ENCODE data around the gene HINT1. TPM values are rescaled to one million over a fixed set of nuclear protein-coding genes. Genes with fewer than 3 reads are reported as not detected.

Gene HINT1
- total RNA-seq, 1 donor from 2014 or later = 200 TPM

DNA sequence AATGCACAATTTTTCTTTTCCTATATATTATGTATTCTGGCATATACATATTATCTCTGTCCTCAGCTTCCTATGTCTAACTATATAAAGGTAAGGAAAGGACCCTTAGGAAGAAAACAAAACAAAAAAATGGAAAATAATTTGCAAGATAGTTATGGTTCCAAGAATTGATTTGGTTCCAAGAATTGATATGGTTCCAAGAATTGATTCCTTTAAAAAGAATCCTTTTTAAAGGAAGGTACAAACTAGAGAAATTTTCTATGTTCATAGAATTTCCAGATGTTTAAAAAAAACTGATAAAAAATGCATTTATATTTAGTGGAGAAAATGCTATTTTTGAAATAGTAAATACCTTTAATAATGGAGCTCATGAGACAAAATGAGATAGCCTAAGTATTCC, 17.8 kb upstream of the HINT1 start:
- intact Hi-C loops (cut with DNase I) = no loop called here
- no peak for DNase-seq (ENCODE audit: missing footprints)
- ATAC-seq = no peak

- ATAC-seq (no peak), DNase-seq (ENCODE audit: missing footprints) (no peak)
- intact Hi-C loops (cut with DNase I) = no loop called here
Observed at GRCh38 chr5:131180407-131180806, 15.4 kb upstream of the HINT1 start.

DNA sequence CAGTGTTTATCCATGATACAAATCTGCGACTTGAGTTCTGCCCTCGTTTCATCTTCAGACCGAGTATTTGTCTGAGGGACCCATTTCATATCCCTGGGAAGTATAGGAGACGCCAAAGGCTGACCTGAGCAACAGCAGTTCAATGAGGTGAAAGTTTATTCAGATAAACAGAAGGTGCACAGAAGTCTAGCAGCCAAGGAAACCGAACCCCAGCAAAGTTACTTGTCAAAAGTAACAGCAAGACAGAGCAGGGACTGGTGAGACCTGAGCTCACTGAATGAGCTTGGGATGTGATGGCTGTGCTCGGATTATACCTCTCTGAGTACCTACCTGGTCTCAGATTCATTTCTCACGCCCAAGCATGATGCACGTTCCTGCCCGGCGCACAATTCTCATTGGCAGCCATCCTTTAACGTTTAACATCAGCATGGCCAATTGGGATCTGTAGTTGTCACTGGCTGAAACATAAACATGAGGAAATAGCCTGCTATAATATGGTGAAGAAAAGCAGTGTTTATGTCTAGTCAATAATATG, 6.3 kb upstream of the HINT1 start:
- intact Hi-C loops (cut with DNase I) = loop anchor here (2.0 to 5.0 kb wide), 2 partner anchors 245 to 626 kb away; partner anchors contain the start of gene FNIP1
- DNase-seq (ENCODE audit: missing footprints) (no peak), ATAC-seq (no peak)

- peak; percentile 99 for ATAC-seq
- intact Hi-C loops (cut with DNase I) = loop anchor here (2.0 to 5.0 kb wide), 2 partner anchors 246 to 627 kb away; partner anchors contain the start of gene FNIP1
- DNase-seq (ENCODE audit: missing footprints) = peak; percentile 96
Observed at GRCh38 chr5:131170540-131171275, 5.7 kb upstream of the HINT1 start, which contains the start of gene LYRM7. Gene LYRM7, plus strand, starts transcription at chr5:131170944. Its CDS starts 77 bp downstream, at chr5:131171021.

GRCh38 chr5:131169810-131170539, 4.9 kb upstream of the HINT1 start:
- intact Hi-C loops (cut with DNase I) = loop anchor here (2.0 to 10.0 kb wide), 3 partner anchors 215 to 627 kb away; partner anchors contain the start of gene FNIP1
- DNase-seq (ENCODE audit: missing footprints) = no peak
- no peak for ATAC-seq

GRCh38 chr5:131167615-131168014, 2.6 kb upstream of the HINT1 start:
- ATAC-seq (no peak), DNase-seq (ENCODE audit: missing footprints) (no peak)
- intact Hi-C loops (cut with DNase I) = loop anchor here (10.0 kb wide), 1 partner anchor 217 kb away; no protein-coding TSS in a partner anchor

DNA sequence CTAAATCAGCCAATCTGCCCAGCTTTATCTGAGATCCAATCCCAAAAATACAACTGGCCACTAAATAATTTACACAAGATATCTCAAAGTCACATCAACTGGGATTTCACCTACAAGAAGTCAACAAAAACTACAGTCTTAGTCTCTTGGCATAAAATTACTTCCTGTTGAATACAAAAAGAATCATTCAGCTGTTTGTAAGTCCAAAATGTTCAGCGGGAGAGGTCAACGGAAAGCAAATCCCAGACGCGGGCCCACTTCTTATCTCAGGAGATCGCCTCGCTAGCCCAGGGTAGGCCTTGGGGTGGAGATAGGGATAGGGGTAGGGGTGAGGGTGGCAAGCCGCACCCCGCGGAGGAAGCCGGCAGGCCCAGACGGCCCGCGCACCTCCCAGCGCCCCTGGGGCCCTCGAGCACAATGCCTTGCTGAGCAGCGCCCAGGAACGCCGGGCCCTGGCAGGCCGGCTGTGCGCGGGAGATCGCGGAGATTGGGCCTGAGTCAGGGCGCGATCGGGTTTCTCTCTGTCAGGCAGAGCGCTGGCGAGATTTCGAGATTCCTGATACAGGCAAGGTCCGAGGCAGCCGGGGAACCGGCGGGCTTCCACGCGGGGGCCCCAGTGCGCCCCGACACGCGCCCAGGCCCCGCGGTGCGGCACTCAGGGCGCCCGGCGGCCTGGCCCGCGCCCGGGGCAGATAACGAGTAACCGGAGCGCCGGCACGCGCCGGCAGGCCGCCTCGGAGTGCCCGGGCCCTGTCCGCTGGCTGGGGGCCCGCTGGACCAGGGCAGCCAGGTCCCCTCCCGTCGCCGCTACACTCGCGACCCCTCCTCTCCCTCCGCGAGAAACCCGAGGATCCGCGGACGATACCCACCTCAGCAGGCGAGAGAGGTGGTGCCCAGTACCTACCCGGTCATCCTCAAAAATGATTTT, 601 bp downstream of the HINT1 start:
- DNase-seq (ENCODE audit: missing footprints) = peak; percentile 84
- intact Hi-C loops (cut with DNase I) = loop anchor here (1.0 to 10.0 kb wide), 2 partner anchors 100 to 220 kb away; partner anchors contain the start of gene CDC42SE2
- ATAC-seq = peak; percentile 84

- intact Hi-C loops (cut with DNase I) = loop anchor here (1.0 to 10.0 kb wide), 2 partner anchors 101 to 221 kb away; partner anchors contain the start of gene CDC42SE2
- no peak for DNase-seq (ENCODE audit: missing footprints)
- ATAC-seq = no peak
Observed at GRCh38 chr5:131163276-131164119, 1.6 kb downstream of the HINT1 start.

DNA sequence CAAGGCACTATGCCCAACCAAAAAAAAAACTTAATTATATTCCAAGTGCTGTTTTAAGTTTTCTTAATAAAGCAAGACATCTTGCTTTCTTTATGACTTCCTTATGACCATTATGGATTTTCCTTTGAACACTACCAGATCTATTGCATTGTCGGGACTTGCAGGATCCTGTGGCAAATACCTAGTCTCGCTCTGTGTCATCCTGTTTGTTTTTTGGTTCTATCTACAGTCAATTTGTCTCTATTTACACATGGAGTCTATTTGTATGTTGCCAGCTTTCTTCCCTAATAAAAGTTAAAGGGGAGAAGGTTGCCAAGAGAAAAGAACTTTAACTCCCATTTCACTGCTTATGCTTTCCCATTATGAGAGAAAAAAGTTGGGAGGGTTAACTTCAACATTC, 4.9 kb downstream of the HINT1 start:
- no peak for ATAC-seq
- DNase-seq (ENCODE audit: missing footprints) = no peak
- intact Hi-C loops (cut with DNase I) = loop anchor here (10.0 kb wide), 1 partner anchor 225 kb away; no protein-coding TSS in a partner anchor

GRCh38 chr5:131156957-131157356, 8.1 kb downstream of the HINT1 start:
- no peak for DNase-seq (ENCODE audit: missing footprints)
- ATAC-seq = no peak
- intact Hi-C loops (cut with DNase I) = no loop called here

GRCh38 chr5:131156385-131156784, 8.7 kb downstream of the HINT1 start:
- no peak for DNase-seq (ENCODE audit: missing footprints)
- intact Hi-C loops (cut with DNase I) = no loop called here

GRCh38 chr5:131151216-131151615, 13.8 kb downstream of the HINT1 start:
- no peak for DNase-seq (ENCODE audit: missing footprints)
- ATAC-seq = no peak
- intact Hi-C loops (cut with DNase I) = no loop called here

More at GRCh38 chr5:131156385-131156784, 8.7 kb downstream of the HINT1 start:
- ATAC-seq = no peak

GRCh38 chr5:131150408-131150807, 14.6 kb downstream of the HINT1 start:
- ATAC-seq (no peak), DNase-seq (ENCODE audit: missing footprints) (no peak)
- intact Hi-C loops (cut with DNase I) = no loop called here

DNA sequence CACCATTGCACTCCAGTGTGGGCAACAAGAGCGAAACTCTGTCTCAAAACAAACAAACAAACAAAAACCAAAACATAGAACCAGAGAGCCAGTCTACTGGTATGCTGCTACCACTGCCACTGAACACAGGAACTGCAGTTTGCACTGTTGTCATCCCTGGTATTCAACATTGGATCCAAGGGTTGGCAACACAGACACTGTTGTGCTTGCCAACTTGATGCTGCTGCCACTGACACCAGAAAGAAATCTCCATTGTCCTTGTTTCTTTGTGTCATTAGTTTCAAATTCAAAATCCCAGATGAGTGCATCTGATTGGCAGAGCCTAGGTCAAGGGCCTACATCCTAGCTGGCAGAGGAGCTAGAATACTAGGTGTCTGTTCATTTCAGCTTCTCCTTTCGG, 16.2 kb downstream of the HINT1 start:
- DNase-seq (ENCODE audit: missing footprints) (no peak), ATAC-seq (peak; percentile 63)
- intact Hi-C loops (cut with DNase I) = no loop called here

DNA sequence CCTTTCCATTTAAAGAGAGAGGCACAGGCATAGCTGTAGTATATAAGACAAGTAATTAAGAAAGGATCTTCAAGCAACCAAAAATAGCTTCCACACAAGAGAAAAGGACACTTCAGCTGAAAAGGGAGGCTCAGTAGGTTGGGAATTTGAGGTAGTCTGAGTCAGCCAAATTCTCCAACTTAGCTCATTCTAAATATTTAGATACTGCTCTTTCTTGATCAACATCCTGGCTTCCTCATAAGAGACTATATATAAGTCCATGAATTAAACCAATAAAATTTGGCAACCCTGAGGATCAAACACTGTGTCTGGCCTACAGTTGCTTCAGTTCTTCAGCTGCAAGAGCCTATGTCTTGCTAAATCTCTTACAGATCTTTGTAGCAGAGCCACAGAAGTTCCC, 17.8 kb downstream of the HINT1 start:
- intact Hi-C loops (cut with DNase I) = no loop called here
- DNase-seq (ENCODE audit: missing footprints) = no peak
- ATAC-seq = no peak

GRCh38 chr5:131142970-131143617, 22.0 kb downstream of the HINT1 start:
- no peak for ATAC-seq
- intact Hi-C loops (cut with DNase I) = no loop called here

DNA sequence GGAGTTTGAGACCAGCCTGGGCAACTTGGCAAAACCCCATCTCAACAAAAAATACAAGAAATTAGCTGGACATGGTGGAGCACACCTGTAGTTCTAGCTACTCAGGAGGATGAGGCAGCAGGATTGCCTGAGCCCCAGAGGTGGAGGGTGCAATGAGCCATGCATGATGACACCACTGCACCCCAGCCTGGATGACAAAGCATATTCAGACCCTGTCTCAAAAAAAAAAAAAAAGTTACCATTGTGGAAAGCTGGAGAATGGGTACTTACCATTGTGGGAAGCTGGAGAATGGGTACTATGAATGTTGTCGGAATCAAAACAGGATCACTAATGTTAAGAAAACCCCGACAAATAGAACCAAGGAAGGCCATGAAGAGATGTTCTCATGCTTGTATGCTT, 25.7 kb downstream of the HINT1 start:
- ATAC-seq = no peak
- intact Hi-C loops (cut with DNase I) = no loop called here

More at GRCh38 chr5:131142970-131143617, 22.0 kb downstream of the HINT1 start:
- DNase-seq (ENCODE audit: missing footprints) = no peak

More for the DNA sequence above, 25.7 kb downstream of the HINT1 start:
- DNase-seq (ENCODE audit: missing footprints) = no peak
